Muscle layer of duodenum (tissue), 2 donors: Measurements from ENCODE around the gene CNTNAP5.

Source experiments
- H3K27ac ChIP-seq: one replicate; pipeline ENCODE4 v1.7.0; 2013; ENCODE audit warnings: mild to moderate bottlenecking, low read length
- H3K27me3 ChIP-seq: one replicate; pipeline ENCODE4 v1.7.0; 2013; ENCODE audit warnings: low read depth, mild to moderate bottlenecking, control low read depth, low read length
- H3K36me3 ChIP-seq, 2 donors: one replicate each; pipeline ENCODE4 v1.7.0; 2013; ENCODE audit warnings: low read length in 2 of 2, control low read depth in 1 of 2, mild to moderate bottlenecking in 1 of 2; ENCODE audit not compliant: insufficient read depth in 2 of 2, control insufficient read depth in 1 of 2
- H3K4me1 ChIP-seq, 2 donors: one replicate each; pipeline ENCODE4 v1.7.0; 2013; ENCODE audit warnings: low read length in 2 of 2, mild to moderate bottlenecking in 2 of 2, control low read depth in 1 of 2, moderate library complexity in 1 of 2; ENCODE audit not compliant: insufficient read depth in 2 of 2, control insufficient read depth in 1 of 2
- H3K4me3 ChIP-seq, 2 donors: one replicate each; pipeline ENCODE4 v1.7.0; 2013; ENCODE audit warnings: low read length in 2 of 2, low read depth in 1 of 2, mild to moderate bottlenecking in 1 of 2
- H3K9me3 ChIP-seq, 2 donors: one replicate each; pipeline ENCODE4 v1.7.0; 2013; ENCODE audit warnings: low read length in 2 of 2, control low read depth in 1 of 2, mild to moderate bottlenecking in 1 of 2; ENCODE audit not compliant: control insufficient read depth in 1 of 2
- donor health status: healthy.

CNTNAP5 gene

DNA sequence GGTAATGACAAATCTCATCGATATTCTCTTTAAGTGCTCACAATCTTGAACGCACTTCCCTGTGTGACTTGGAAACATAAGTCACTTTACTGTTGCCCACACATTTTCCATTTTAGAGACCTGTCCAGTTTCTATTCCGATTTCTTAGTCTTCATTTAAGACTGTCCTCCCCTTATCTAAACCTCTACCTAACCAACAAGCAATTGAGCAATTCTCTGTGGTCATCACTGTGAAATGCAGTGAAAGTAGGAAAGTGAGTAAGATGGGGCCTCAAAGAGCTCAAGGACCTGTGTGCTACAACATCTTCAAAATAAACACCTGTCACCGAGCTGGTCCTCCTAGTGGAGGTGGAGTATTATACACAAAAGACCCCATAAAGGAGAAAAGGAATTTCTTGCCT is 184.4 kb downstream of the CNTNAP5 start:
- no peaks in the 10 kb centered on the region for H3K36me3 ChIP-seq
- H3K27ac ChIP-seq = no peak overlapping the region
- H3K27me3 ChIP-seq = no peaks in the 10 kb centered on the region
- H3K4me1 ChIP-seq = no peaks in the 10 kb centered on the region
- H3K9me3 ChIP-seq = no peaks in the 10 kb centered on the region
- H3K4me3 ChIP-seq = no peak overlapping the region

DNA sequence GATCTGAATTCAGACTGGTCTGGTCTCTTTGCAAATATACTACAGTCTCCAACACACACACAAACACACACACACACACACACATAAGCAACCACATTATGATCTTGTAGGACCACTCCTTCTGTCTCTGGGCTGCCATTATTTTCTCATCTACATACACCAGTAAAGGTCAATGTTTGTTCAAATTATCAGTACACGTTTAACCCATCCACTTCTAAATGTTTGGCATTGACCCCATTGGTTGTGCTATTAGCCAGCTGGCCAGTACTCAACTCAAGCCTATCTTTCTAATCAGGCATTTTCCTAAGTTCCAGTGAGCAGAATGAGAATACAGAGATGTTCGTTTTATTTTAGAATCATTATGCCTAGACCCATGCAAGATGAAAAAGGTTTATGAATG is 186.4 kb downstream of the CNTNAP5 start:
- H3K27ac ChIP-seq = no peak overlapping the region
- no peaks in the 10 kb centered on the region for H3K36me3 ChIP-seq
- no peaks in the 10 kb centered on the region for H3K9me3 ChIP-seq
- H3K4me3 ChIP-seq = no peak overlapping the region
- no peaks in the 10 kb centered on the region for H3K27me3 ChIP-seq
- H3K4me1 ChIP-seq = no peaks in the 10 kb centered on the region

DNA sequence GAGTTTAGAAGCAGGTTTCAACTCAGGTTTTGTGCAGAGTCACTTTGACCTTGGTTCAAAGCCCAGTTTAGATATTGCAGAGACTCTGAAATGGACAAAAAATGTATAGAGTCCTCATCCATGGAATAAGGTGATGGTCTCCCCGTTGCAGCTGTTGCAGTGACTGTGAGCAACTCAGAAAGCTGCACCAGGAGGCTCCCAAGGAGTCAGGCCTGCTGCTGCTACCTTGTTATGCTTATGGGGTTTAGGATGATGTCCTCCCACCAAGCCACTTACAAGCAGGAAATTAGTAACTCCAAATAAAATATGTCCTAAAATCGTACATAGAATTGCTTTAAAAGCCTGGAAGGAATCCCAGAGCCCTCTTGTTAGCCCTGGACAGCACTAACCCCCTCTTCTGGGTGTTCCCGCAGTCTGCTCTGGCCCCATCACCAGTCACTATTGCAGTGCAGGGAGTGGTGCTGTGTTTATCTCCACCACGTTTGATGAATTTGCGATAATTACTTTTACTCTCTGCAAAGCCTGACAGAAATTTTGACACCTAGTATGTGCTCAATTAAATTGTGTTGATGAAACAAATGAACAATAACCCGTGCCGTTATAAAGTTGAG is 189.0 kb downstream of the CNTNAP5 start:
- Histone ChIP-seq H3K27ac (no peak overlapping the region), H3K4me3 (no peak overlapping the region), H3K9me3 (no peaks in the 10 kb centered on the region), H3K4me1 (no peaks in the 10 kb centered on the region), H3K27me3 (no peaks in the 10 kb centered on the region), H3K36me3 (no peaks in the 10 kb centered on the region)

DNA sequence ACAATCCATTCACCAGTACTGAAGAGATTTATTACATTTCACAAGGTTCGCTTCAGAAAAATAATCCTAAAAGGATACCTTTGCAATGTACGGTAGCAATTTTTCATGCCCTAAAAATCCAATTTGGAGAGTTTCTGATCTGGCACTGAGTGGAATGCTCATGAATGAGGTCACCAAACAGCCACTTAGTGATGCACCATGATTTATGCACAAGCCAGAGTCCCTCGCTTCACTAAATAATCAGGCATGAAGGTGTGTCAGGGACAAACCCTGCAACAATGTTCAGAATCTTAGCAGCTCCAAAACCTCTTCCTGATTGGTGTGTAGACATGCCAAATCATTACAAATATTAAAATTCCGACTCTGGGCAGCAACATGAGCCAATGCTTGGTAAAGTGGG is 221.1 kb downstream of the CNTNAP5 start:
- Histone ChIP-seq H3K4me1 (no peaks in the 10 kb centered on the region), H3K4me3 (no peak overlapping the region), H3K9me3 (no peaks in the 10 kb centered on the region), H3K27ac (no peak overlapping the region), H3K36me3 (no peaks in the 10 kb centered on the region), H3K27me3 (no peaks in the 10 kb centered on the region)

DNA sequence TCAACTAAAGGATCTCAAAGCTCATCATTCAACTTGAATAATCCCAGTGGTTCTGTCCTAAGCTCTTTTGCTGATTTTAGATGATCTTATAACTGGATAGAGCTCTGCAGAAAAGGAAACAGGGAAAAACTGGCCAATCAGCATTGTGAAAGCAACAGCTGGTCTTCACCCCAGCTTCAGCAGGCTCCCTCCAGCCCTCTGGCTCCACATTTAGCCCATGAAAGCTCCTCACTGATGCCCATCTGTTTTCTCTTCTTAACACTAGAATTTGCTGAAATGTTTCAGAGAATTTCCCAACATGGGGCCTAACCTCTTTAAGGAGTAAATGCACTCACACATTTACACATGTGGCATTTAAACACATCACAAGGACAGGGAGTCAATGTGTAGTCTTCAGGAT is 223.3 kb downstream of the CNTNAP5 start:
- no peaks in the 10 kb centered on the region for H3K9me3 ChIP-seq
- no peaks in the 10 kb centered on the region for H3K4me1 ChIP-seq
- H3K4me3 ChIP-seq = no peak overlapping the region
- no peak overlapping the region for H3K27ac ChIP-seq
- no peaks in the 10 kb centered on the region for H3K27me3 ChIP-seq
- H3K36me3 ChIP-seq = no peaks in the 10 kb centered on the region

DNA sequence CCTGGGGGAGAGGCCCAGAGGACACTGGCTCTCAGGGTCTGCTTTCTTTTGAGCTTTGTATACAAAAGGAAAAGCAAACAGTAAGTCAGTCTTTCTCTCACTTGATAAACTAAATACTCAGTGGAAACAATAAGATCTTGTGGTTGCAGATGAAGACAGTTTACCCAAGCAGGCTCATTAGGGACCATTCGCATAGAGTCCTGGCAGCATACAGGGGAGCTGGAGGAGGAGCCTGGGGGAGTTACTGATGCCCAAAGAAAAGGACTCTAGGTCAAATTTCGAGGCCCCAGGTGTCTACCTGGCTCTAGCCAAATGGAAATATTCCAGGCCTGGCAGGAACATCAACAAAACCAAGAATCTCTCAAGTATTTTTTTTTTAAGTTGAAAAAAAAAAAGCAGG is 225.3 kb downstream of the CNTNAP5 start:
- no peaks in the 10 kb centered on the region for H3K36me3 ChIP-seq
- no peak overlapping the region for H3K4me3 ChIP-seq
- H3K27ac ChIP-seq = no peak overlapping the region
- H3K4me1 ChIP-seq = no peaks in the 10 kb centered on the region
- H3K9me3 ChIP-seq = no peaks in the 10 kb centered on the region
- no peaks in the 10 kb centered on the region for H3K27me3 ChIP-seq

DNA sequence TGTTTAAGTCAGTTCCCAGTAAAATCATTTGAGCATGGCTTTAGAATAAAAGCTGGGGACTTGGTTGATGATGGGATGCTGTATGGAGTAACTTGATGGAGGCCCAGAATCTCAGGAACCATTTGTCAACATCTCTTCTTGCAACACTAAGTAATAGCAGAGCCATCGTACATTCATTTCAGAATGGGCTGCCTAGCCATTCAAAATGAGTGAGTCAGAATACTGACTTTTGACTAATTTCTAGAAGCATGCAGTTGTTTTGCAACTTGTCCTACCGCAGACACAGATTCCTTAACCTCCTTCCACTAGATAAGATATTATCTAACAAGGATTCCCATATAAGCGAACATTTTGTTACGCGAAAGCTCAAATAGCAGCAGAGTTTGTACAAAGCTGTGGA is 229.5 kb downstream of the CNTNAP5 start:
- no peaks in the 10 kb centered on the region for H3K36me3 ChIP-seq
- H3K27ac ChIP-seq = no peak overlapping the region
- no peak overlapping the region for H3K4me3 ChIP-seq
- no peaks in the 10 kb centered on the region for H3K27me3 ChIP-seq
- H3K9me3 ChIP-seq = peaks cover 0 to 2% of the 10 kb centered on the region in 2 donors
- H3K4me1 ChIP-seq = no peaks in the 10 kb centered on the region

DNA sequence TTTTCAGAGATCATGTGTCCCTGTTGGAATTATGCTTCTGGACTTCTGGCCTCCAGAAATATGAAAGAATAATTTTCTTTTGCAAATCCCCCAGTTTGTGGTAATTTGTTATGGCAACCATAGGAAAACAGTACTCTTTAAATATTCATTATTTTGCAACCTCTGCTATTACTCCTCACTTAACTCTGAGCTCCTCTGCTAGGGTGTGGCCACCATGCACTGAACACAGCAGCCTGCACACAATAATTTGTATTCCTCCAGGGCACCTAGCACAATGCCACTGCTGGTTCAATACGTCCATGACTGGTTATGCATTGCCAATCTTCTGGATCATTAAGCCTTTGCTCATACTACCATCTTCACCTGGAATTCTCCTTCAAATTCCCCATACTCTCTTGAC is 232.0 kb downstream of the CNTNAP5 start:
- Histone ChIP-seq H3K27ac (no peak overlapping the region), H3K9me3 (peaks cover 0 to 2% of the 10 kb centered on the region in 2 donors), H3K4me3 (no peak overlapping the region), H3K4me1 (no peaks in the 10 kb centered on the region), H3K36me3 (no peaks in the 10 kb centered on the region), H3K27me3 (no peaks in the 10 kb centered on the region)

DNA sequence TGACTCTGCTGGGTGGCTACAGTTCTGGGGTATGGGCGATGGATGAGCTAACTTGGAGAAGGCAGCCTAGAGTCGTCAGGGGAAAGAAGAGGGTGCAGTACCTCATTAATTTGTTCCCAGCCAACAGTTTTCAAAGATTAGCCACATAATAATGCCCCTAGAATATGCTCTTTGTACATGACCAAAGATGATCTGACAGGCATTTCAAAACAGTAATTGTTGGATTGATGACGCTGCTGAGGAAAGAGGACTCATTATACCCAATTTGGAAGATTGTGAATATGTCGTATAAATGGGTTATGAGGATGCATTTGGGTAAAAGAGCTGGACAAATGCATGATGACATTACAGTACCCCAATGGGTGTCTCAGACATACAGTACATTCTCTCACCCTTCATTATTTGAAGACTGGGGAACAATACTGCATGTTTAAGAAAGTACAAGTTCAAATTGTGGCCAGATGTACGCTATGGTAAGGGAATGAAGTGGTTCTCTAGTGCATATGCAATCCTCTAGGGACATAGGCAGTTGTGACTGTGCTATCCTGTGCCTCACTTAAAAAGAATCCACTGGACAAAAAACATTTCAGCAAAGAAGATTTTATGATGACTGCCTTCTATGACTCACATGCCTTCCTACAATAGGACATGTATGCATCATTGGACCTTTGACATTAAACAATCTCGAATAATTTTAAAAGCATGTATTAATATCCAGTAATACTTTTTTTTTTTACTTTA is 233.2 kb downstream of the CNTNAP5 start:
- H3K9me3 ChIP-seq = peaks cover 0 to 2% of the 10 kb centered on the region in 2 donors
- no peaks in the 10 kb centered on the region for H3K27me3 ChIP-seq
- H3K4me3 ChIP-seq = no peak overlapping the region
- no peaks in the 10 kb centered on the region for H3K36me3 ChIP-seq
- H3K27ac ChIP-seq = no peak overlapping the region
- no peaks in the 10 kb centered on the region for H3K4me1 ChIP-seq

DNA sequence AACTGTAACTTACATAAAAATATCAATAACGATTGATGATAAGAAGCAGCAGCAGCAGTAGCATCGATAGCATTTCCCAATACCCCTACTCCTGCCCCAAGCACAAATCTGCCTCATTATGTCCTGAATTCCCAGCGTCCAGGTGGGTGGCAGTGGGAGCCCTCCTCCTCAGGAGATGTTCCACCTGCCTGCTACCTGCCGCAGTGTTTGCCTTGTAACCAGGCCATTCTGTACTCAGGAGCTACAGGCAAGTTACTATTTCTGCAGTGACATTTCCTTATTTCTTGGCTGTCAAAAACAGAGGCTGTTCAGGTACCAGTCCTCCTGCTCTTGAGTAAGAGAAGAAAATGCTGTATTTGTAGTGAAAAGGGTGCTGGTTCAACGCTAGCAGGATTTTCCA is 236.4 kb downstream of the CNTNAP5 start:
- no peaks in the 10 kb centered on the region for H3K4me1 ChIP-seq
- no peaks in the 10 kb centered on the region for H3K36me3 ChIP-seq
- H3K27ac ChIP-seq = no peak overlapping the region
- no peaks in the 10 kb centered on the region for H3K27me3 ChIP-seq
- H3K9me3 ChIP-seq = peaks cover 0 to 2% of the 10 kb centered on the region in 2 donors
- H3K4me3 ChIP-seq = no peak overlapping the region

DNA sequence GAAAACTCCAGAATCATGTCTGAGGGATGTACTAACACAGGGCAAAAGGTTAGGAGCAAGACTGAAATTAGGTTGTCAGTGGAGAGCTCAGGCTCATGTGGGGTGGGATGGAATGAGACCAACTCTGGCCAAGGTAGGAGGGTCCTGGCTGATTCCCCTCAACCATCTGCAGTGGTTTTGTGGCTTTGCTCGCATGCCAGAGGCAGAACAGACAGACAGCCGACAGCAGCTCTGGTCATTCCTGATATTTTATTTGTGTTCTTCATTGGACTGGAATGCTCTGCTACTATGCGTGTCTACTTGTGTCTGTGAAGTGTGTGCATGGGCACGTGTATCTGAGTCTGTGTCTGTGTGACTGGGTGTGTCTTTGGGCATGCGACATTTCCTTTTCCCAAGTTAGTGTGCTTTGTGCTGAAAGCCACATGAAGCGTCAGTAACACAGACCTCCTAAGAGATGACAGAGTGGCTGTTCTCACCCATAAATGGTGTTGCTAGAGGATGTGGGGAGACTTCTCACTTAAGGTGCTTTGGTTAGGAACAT is 239.5 kb downstream of the CNTNAP5 start:
- Histone ChIP-seq H3K36me3 (no peaks in the 10 kb centered on the region), H3K9me3 (peaks cover 0 to under 1% of the 10 kb centered on the region in 2 donors), H3K27me3 (no peaks in the 10 kb centered on the region), H3K4me3 (no peak overlapping the region), H3K4me1 (no peaks in the 10 kb centered on the region), H3K27ac (no peak overlapping the region)
